Panc1 (cell line): Measurements from ENCODE around the gene AFF3. TPM values are rescaled to one million over a fixed set of nuclear protein-coding genes. Genes with fewer than 3 reads are reported as not detected.

ENCODE experiments used
- ATAC-seq: fragments of 200-7000 bp; cut with Tn5 transposase; 2 replicates; pipeline ENCODE4 v1.9.1; 2020; ENCODE audit warnings: mild to moderate bottlenecking, moderate library complexity
- BruUV-seq: library from RNA; stranded (reverse); fragments of 400-500 nt; replicated peaks from 2 replicates; lab custom pipeline; 2021; lab: Mats Ljungman, UMichigan
- CTCF ChIA-PET: fragments of 300-600 bp; sonication (Branson Sonifier 250); formaldehyde crosslinking; loops from one replicate; lab custom pipeline; 2022; ENCODE audit warnings: antibody characterized with exemption; lab: Charles Lee
- POLR2A ChIA-PET: fragments of 300-600 bp; sonication (Branson Sonifier 250); formaldehyde crosslinking; loops from one replicate; lab custom pipeline; 2022; ENCODE audit warnings: antibody characterized with exemption; lab: Charles Lee
- DNase-seq: peaks from one replicate; pipeline ENCODE4 v3.0.0-alpha.2; 2010; ENCODE audit warnings: low read depth, low spot score
- H3K27ac ChIP-seq: 2 replicates; pipeline ENCODE4 v1.5.1; 2011; ENCODE audit warnings: mild to moderate bottlenecking, low read length, inconsistent platforms
- H3K27me3 ChIP-seq: fragments of 200-500 bp; sonication (Bioruptor generic); 2 replicates; pipeline ENCODE4 v1.6.0; 2014; ENCODE audit warnings: low read length, inconsistent platforms; ENCODE audit not compliant: control insufficient read depth, insufficient read depth
- H3K36me3 ChIP-seq: fragments of 200-500 bp; sonication (Bioruptor generic); 2 replicates; pipeline ENCODE4 v1.5.1; 2014; ENCODE audit warnings: inconsistent platforms, mild to moderate bottlenecking, low read length, moderate library complexity; ENCODE audit not compliant: control insufficient read depth, insufficient read depth
- H3K4me1 ChIP-seq: 2 replicates; pipeline ENCODE4 v1.5.1; 2011; ENCODE audit warnings: inconsistent platforms, mild to moderate bottlenecking, low read length, moderate library complexity; ENCODE audit not compliant: control insufficient read depth, insufficient read depth
- H3K4me3 ChIP-seq, 2 experiments: 2 replicates each; pipeline ENCODE4 v1.5.1; 2011 to 2012; ENCODE audit warnings: low read depth in 2 of 2, low read length in 2 of 2, mild to moderate bottlenecking in 2 of 2, inconsistent platforms in 1 of 2, moderate library complexity in 1 of 2
- H3K9me3 ChIP-seq: fragments of 200-500 bp; sonication (Bioruptor generic); 2 replicates; pipeline ENCODE4 v1.5.1; 2014; ENCODE audit warnings: low read depth, mild to moderate bottlenecking, inconsistent platforms, low read length, moderate library complexity; ENCODE audit not compliant: control insufficient read depth, insufficient read depth
- POLR2AphosphoS5 ChIP-seq: IDR thresholded peaks from 2 replicates; pipeline ENCODE4 v1.6.1; 2012; ENCODE audit warnings: mild to moderate bottlenecking, low read depth, low read length, moderate library complexity
- SIN3A ChIP-seq: IDR thresholded peaks from 2 replicates; pipeline ENCODE4 v1.6.1; 2012; ENCODE audit warnings: low read depth, mild to moderate bottlenecking, low read length, moderate library complexity, borderline replicate concordance; ENCODE audit not compliant: insufficient read depth
- TCF7L2 ChIP-seq: IDR thresholded peaks from 2 replicates; pipeline ENCODE4 v1.6.1; 2011; ENCODE audit warnings: mild to moderate bottlenecking, low read depth, low read length, inconsistent platforms
- in situ Hi-C: cut with HindIII; loops from 2 replicates; pipeline ENCODE4 v1.10.0; 2016; ENCODE audit warnings: low sequenced_read_pairs, low pct_unique_long_range_greater_than_20kb
- intact Hi-C: fragments of 100-400 bp; cut with micrococcal nuclease; formaldehyde crosslinking; loops from one replicate; pipeline ENCODE4 v1.10.0; 2022; ENCODE audit not compliant: unreplicated experiment
- total RNA-seq: library from RNA; stranded (reverse); gene quantifications from one replicate; pipeline ENCODE4 v1.2.1, GENCODE V29; 2021; ENCODE audit not compliant: unreplicated experiment
- TF ChIP-seq, protein P1 (sequence below), 2 experiments: IDR thresholded peaks; 2 replicates each; pipeline ENCODE4 v1.6.1; 2011 to 2012; ENCODE audit warnings: low read depth in 2 of 2, control low read depth in 1 of 2, low read length in 1 of 2, mild to moderate bottlenecking in 1 of 2, moderate library complexity in 1 of 2; ENCODE audit not compliant: insufficient read depth in 1 of 2
- TF ChIP-seq, protein P2 (sequence below): fragments of 450-650 bp; IDR thresholded peaks from 2 replicates; pipeline ENCODE4 v1.5.1; 2017; ENCODE audit warnings: mild to moderate bottlenecking

The AFF3 gene
- total RNA-seq, 1 experiment from 2014 or later: 2.2 TPM

DNA sequence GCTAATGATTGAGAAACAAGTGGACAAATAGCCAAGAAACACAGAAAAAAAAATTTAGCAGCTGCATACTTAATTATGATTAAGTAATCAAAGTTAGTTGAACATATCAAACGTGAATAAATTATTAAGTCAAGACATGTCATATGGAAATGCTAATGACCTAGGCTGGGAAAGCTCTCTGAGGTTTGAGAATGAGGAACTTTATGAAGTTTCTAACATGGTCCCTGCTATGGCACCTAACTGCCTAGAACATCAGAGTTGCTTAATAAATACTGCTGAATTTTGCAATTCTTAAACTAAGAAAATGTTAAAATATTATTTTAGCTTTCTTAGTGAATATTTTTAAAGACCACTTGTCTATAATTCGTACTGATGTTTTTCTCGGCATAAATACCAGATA lies 99.8 kb downstream of the AFF3 start:
- ATAC-seq: no peak
- no peaks in the 10 kb centered on the region for H3K4me1 ChIP-seq

DNA sequence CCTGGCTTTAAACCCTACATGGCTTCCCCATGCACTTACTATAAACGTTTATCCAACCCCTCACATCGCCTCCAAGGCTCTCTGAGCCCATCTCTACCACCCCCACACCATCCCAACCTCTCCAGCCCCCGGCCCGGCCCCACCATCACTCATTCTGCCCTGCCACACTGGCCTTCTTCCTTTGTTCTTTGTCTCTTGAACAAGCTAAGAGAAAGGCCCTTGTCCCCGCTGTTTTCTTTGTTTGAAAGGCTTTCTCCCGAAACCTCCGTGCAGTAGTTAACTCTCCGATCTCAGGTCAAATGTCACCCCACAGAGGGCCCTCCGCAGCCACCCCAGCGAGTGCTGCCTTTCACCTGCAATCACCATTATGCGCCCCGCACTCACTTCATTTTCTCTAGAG lies 100.4 kb downstream of the AFF3 start:
- no peak overlapping the region for H3K4me3 ChIP-seq
- TF ChIP-seq, protein P1, sequence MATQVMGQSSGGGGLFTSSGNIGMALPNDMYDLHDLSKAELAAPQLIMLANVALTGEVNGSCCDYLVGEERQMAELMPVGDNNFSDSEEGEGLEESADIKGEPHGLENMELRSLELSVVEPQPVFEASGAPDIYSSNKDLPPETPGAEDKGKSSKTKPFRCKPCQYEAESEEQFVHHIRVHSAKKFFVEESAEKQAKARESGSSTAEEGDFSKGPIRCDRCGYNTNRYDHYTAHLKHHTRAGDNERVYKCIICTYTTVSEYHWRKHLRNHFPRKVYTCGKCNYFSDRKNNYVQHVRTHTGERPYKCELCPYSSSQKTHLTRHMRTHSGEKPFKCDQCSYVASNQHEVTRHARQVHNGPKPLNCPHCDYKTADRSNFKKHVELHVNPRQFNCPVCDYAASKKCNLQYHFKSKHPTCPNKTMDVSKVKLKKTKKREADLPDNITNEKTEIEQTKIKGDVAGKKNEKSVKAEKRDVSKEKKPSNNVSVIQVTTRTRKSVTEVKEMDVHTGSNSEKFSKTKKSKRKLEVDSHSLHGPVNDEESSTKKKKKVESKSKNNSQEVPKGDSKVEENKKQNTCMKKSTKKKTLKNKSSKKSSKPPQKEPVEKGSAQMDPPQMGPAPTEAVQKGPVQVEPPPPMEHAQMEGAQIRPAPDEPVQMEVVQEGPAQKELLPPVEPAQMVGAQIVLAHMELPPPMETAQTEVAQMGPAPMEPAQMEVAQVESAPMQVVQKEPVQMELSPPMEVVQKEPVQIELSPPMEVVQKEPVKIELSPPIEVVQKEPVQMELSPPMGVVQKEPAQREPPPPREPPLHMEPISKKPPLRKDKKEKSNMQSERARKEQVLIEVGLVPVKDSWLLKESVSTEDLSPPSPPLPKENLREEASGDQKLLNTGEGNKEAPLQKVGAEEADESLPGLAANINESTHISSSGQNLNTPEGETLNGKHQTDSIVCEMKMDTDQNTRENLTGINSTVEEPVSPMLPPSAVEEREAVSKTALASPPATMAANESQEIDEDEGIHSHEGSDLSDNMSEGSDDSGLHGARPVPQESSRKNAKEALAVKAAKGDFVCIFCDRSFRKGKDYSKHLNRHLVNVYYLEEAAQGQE (IDR thresholded peaks at IDR 0.05; ENCODE audit: insufficient read depth in 1 of 2, low read depth in 2 of 2, low read length in 1 of 2): no peak
- TF ChIP-seq SIN3A (no peak), TCF7L2 (no peak), POLR2AphosphoS5 (no peak)
- TF ChIP-seq, protein P2, sequence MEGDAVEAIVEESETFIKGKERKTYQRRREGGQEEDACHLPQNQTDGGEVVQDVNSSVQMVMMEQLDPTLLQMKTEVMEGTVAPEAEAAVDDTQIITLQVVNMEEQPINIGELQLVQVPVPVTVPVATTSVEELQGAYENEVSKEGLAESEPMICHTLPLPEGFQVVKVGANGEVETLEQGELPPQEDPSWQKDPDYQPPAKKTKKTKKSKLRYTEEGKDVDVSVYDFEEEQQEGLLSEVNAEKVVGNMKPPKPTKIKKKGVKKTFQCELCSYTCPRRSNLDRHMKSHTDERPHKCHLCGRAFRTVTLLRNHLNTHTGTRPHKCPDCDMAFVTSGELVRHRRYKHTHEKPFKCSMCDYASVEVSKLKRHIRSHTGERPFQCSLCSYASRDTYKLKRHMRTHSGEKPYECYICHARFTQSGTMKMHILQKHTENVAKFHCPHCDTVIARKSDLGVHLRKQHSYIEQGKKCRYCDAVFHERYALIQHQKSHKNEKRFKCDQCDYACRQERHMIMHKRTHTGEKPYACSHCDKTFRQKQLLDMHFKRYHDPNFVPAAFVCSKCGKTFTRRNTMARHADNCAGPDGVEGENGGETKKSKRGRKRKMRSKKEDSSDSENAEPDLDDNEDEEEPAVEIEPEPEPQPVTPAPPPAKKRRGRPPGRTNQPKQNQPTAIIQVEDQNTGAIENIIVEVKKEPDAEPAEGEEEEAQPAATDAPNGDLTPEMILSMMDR: no peak
- intact Hi-C loops: no loop called here
- DNase-seq: no peak
- no peak overlapping the region for H3K27ac ChIP-seq
- no peak for ATAC-seq
- H3K4me1 ChIP-seq: no peaks in the 10 kb centered on the region
- H3K36me3 ChIP-seq: no peaks in the 10 kb centered on the region; the same call in 1 of the 2 replicates
- H3K9me3 ChIP-seq: no peaks in the 10 kb centered on the region
- BruUV-seq: no TSS peak
- CTCF ChIA-PET: no interaction called here
- POLR2A ChIA-PET: no interaction called here
- in situ Hi-C loops: no loop called here
- peaks cover 6% of the 10 kb centered on the region for H3K27me3 ChIP-seq

More for the DNA sequence above, 99.8 kb downstream of the AFF3 start:
- in situ Hi-C loops (no loop called here), intact Hi-C loops (no loop called here)
- no peak for TF ChIP-seq TCF7L2
- TF ChIP-seq, protein P1 (IDR thresholded peaks at IDR 0.05; ENCODE audit: insufficient read depth in 1 of 2, low read depth in 2 of 2, low read length in 1 of 2): no peak
- TF ChIP-seq, protein P2: no peak
- no peak for TF ChIP-seq POLR2AphosphoS5
- no peak for TF ChIP-seq SIN3A
- Histone ChIP-seq H3K36me3 (no peaks in the 10 kb centered on the region; the same call in 1 of the 2 replicates), H3K4me3 (no peak overlapping the region), H3K27ac (no peak overlapping the region), H3K27me3 (peaks cover 6% of the 10 kb centered on the region), H3K9me3 (no peaks in the 10 kb centered on the region)
- DNase-seq: no peak
- POLR2A ChIA-PET: no interaction called here
- CTCF ChIA-PET: no interaction called here
- no TSS peak for BruUV-seq
